Neural cell (in vitro differentiated cells): ENCODE results near the gene PPP6R1. TPM values are rescaled to one million over a fixed set of nuclear protein-coding genes. Genes with fewer than 3 reads are reported as not detected.

Experiments
- H2AFZ ChIP-seq: fragments of 200-600, 300-800 bp; sonication (generic), shearing (Covaris generic); 2 replicates; pipeline ENCODE4 v1.6.0; 2014; ENCODE audit warnings: low read depth, mild to moderate bottlenecking, antibody characterized with exemption, low read length, moderate library complexity
- H3F3A ChIP-seq: fragments of 200-600 bp; shearing (Covaris generic); 2 replicates; pipeline ENCODE4 v1.6.1; 2016; ENCODE audit warnings: mild to moderate bottlenecking, moderate library complexity, mixed read lengths, antibody characterized with exemption, low read length; ENCODE audit not compliant: insufficient read depth, poor library complexity, severe bottlenecking
- H3K27ac ChIP-seq: fragments of 200-600, 300-800 bp; sonication (generic), shearing (Covaris generic); 2 replicates; pipeline ENCODE4 v1.5.1; 2014; ENCODE audit warnings: mild to moderate bottlenecking, low read length, moderate library complexity
- H3K27me3 ChIP-seq: fragments of 300-800, 200-600 bp; sonication (generic), shearing (Covaris generic); 2 replicates; pipeline ENCODE4 v1.6.0; 2014; ENCODE audit warnings: mild to moderate bottlenecking, low read depth, low read length, moderate library complexity; ENCODE audit not compliant: insufficient read depth
- H3K36me3 ChIP-seq: fragments of 300-800, 200-600 bp; sonication (generic), shearing (Covaris generic); 2 replicates; pipeline ENCODE4 v1.5.1; 2014; ENCODE audit warnings: mild to moderate bottlenecking, antibody characterized with exemption, low read length, moderate library complexity; ENCODE audit not compliant: insufficient read depth
- H3K4me2 ChIP-seq: fragments of 300-800, 200-600 bp; sonication (generic), shearing (Covaris generic); 2 replicates; pipeline ENCODE4 v1.6.0; 2014; ENCODE audit warnings: mild to moderate bottlenecking, low read length
- H3K4me3 ChIP-seq: fragments of 300-800, 200-600 bp; sonication (generic), shearing (Covaris generic); 2 replicates; pipeline ENCODE4 v1.5.1; 2014; ENCODE audit warnings: mild to moderate bottlenecking, low read length, moderate library complexity
- H3K79me2 ChIP-seq: fragments of 200-600 bp; shearing (Covaris generic); replicated peaks from 2 replicates; pipeline ENCODE4 v1.6.0; 2014; ENCODE audit warnings: mild to moderate bottlenecking, low read length, moderate library complexity; ENCODE audit not compliant: insufficient read depth
- H3K9ac ChIP-seq: fragments of 300-800, 200-600 bp; sonication (generic), shearing (Covaris generic); 2 replicates; pipeline ENCODE4 v1.6.1; 2016; ENCODE audit warnings: mild to moderate bottlenecking, low read length, mixed read lengths
- H3K9me2 ChIP-seq: fragments of 200-600 bp; shearing (Covaris generic); 2 replicates; pipeline ENCODE4 v1.6.1; 2016; ENCODE audit warnings: mild to moderate bottlenecking, low read length, mixed read lengths; ENCODE audit not compliant: insufficient read depth
- H3K9me3 ChIP-seq: fragments of 200-600, 300-800 bp; sonication (generic), shearing (Covaris generic); 2 replicates; pipeline ENCODE4 v1.6.1; 2016; ENCODE audit warnings: mild to moderate bottlenecking, mixed run types, low read length, moderate library complexity, mixed read lengths
- H4K20me1 ChIP-seq: fragments of 200-600 bp; shearing (Covaris generic); 2 replicates; pipeline ENCODE4 v1.6.1; 2016; ENCODE audit warnings: mild to moderate bottlenecking, mixed run types; ENCODE audit not compliant: insufficient read depth
- CTCF ChIP-seq: fragments of 450-650 bp; IDR thresholded peaks from 2 replicates; pipeline ENCODE4 v1.5.1; 2014; ENCODE audit warnings: antibody characterized with exemption, mild to moderate bottlenecking, moderate library complexity; ENCODE audit not compliant: poor library complexity, severe bottlenecking
- EP300 ChIP-seq: fragments of 450-650 bp; conservative IDR thresholded peaks from 2 replicates; pipeline ENCODE4 v1.6.1; 2014; ENCODE audit warnings: antibody characterized with exemption, mild to moderate bottlenecking, moderate library complexity; ENCODE audit not compliant: poor library complexity, severe bottlenecking
- EZH2 ChIP-seq: fragments of 200-600, 300-800 bp; shearing (Covaris generic), sonication (generic); IDR thresholded peaks from 2 replicates; pipeline ENCODE4 v1.6.1; 2014; ENCODE audit warnings: antibody characterized with exemption, low read length, borderline replicate concordance, mild to moderate bottlenecking; ENCODE audit not compliant: insufficient read depth, poor library complexity, severe bottlenecking
- MXI1 ChIP-seq: fragments of 450-650 bp; conservative IDR thresholded peaks from 2 replicates; pipeline ENCODE4 v1.6.1; 2014; ENCODE audit warnings: antibody characterized with exemption, mild to moderate bottlenecking; ENCODE audit not compliant: poor library complexity, severe bottlenecking
- POLR2AphosphoS5 ChIP-seq: IDR thresholded peaks from 2 replicates; pipeline ENCODE4 v1.6.1; 2012
- RAD21 ChIP-seq: fragments of 450-650 bp; conservative IDR thresholded peaks from 2 replicates; pipeline ENCODE4 v1.6.1; 2014; ENCODE audit warnings: antibody characterized with exemption, mild to moderate bottlenecking, moderate library complexity
- REST ChIP-seq: IDR thresholded peaks from 2 replicates; pipeline ENCODE4 v1.6.1; 2012; ENCODE audit warnings: borderline replicate concordance
- SMC3 ChIP-seq: fragments of 450-650 bp; conservative IDR thresholded peaks from 2 replicates; pipeline ENCODE4 v1.6.1; 2014; ENCODE audit warnings: antibody characterized with exemption, mild to moderate bottlenecking, moderate library complexity; ENCODE audit not compliant: poor library complexity
- TAF1 ChIP-seq: IDR thresholded peaks from 2 replicates; pipeline ENCODE4 v1.6.1; 2012; ENCODE audit warnings: low read depth
- polyA plus RNA-seq: library from polyadenylated mRNA; depleted of rRNA; stranded (reverse); fragments of >200 nt; gene quantifications from 2 replicates; pipeline ENCODE4 v1.2.3, GENCODE V29; 2014

Gene PPP6R1
- polyA plus RNA-seq, 1 donor from 2014 or later, result 20.0 TPM

GRCh38 chr19:55193481-55193880, 65.3 kb downstream of the PPP6R1 start:
- TF ChIP-seq EP300, result no peak
- no peak for TF ChIP-seq REST
- TF ChIP-seq MXI1, result no peak
- TF ChIP-seq TAF1, result no peak
- no peak for TF ChIP-seq RAD21
- no peak for TF ChIP-seq CTCF
- TF ChIP-seq POLR2AphosphoS5, result no peak
- TF ChIP-seq SMC3, result no peak
- no peak for TF ChIP-seq EZH2
- Histone ChIP-seq H3K79me2 (no peaks in the 10 kb centered on the region), H3F3A (no peaks in the 10 kb centered on the region), H3K9me3 (no peaks in the 10 kb centered on the region), H2AFZ (no peak overlapping the region), H3K27ac (no peak overlapping the region), H3K9me2 (no peaks in the 10 kb centered on the region), H3K36me3 (no peaks in the 10 kb centered on the region), H3K4me2 (no peak overlapping the region), H4K20me1 (no peaks in the 10 kb centered on the region), H3K27me3 (no peaks in the 10 kb centered on the region), H3K9ac (no peak overlapping the region), H3K4me3 (no peak overlapping the region)

- Histone ChIP-seq H3K79me2 (no peaks in the 10 kb centered on the region), H4K20me1 (no peaks in the 10 kb centered on the region), H3K36me3 (no peaks in the 10 kb centered on the region), H3K27ac (no peak overlapping the region), H3K27me3 (peaks cover 5% of the 10 kb centered on the region), H3K9me3 (no peaks in the 10 kb centered on the region), H2AFZ (no peak overlapping the region), H3K9ac (no peak overlapping the region), H3K4me2 (no peak overlapping the region), H3K9me2 (no peaks in the 10 kb centered on the region), H3K4me3 (no peak overlapping the region), H3F3A (no peaks in the 10 kb centered on the region)
- TF ChIP-seq EZH2 (no peak), EP300 (no peak), SMC3 (no peak), REST (no peak), MXI1 (no peak), TAF1 (no peak), POLR2AphosphoS5 (no peak), CTCF (no peak), RAD21 (no peak)
These were observed 69.4 kb downstream of the PPP6R1 start for GRCh38 chr19:55189403-55189835.
